Left colon (tissue), 2 donors: Measurements from ENCODE around the gene ADGRF1. TPM values are rescaled to one million over a fixed set of nuclear protein-coding genes. Genes with fewer than 3 reads are reported as not detected.
"Not testable (repeated sequence)": the region's sequence is repeated elsewhere in the genome, so short reads cannot be mapped to it uniquely, and the experiment has no call there.

ENCODE experiments used
- ATAC-seq: fragments of 200-7000 bp; cut with Tn5 transposase; one replicate; pipeline ENCODE4 v1.9.1; 2020; ENCODE audit warnings: mild to moderate bottlenecking, moderate library complexity
- DNase-seq, 2 donors: peaks; one replicate each; pipeline ENCODE4 v3.0.0-alpha.2; 2020
- intact Hi-C, 2 donors: fragments of 100-400 bp; cut with DNase I in 1 of 2; cut with micrococcal nuclease in 1 of 2; formaldehyde crosslinking; loops; one replicate each; pipeline versions ENCODE4 v1.11.2 to v1.14.0; 2022; cut with DNase I, micrococcal nuclease
- total RNA-seq, 2 donors: library from RNA; stranded (reverse); fragmentation: NEBNext Ultra II Directional; extraction: Animal tissue kit (Norgen Biotek cat#: 25700); gene quantifications; one replicate each; pipeline ENCODE4 v1.2.1, GENCODE V29; 2021
- donor health status: DM: no; HTN: no; CAD: no.
- donor health status: DM: yes; HTN: yes; CAD: no.

ADGRF1 gene
- total RNA-seq, 2 donors from 2014 or later: 0.52 to 2.1 TPM

DNA sequence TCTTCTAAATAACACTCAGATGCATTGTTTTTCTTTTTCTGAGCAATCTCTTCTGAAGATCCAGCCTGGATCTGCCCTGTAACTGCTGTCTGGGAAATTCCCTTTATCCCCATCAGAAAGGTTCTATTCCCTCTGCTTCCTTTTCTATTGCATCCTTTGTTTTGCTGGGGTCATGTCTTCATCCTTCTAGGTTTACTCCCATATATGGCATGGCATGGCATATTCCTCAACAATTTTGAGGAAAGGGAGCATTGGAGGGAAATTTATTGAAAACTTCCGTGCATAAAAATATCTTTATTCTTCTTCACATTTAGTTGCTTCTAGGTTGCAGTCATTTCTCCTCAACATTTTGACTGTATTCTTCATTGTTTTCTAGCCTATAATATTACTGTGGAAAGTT lies 47.2 kb downstream of the ADGRF1 start:
- ATAC-seq (no peak), DNase-seq (no peak)
- intact Hi-C loops: loop anchor here in 1 of 2 donors (5.0 kb wide), 1 partner anchor 138 kb away; no protein-coding TSS in a partner anchor

GRCh38 chr6:46993846-46994245 lies 48.3 kb downstream of the ADGRF1 start:
- ATAC-seq (no peak), DNase-seq (no peak)
- intact Hi-C loops: no loop called here

GRCh38 chr6:46992391-46992790 lies 49.7 kb downstream of the ADGRF1 start:
- ATAC-seq, DNase-seq, intact Hi-C loops: not testable (repeated sequence)

DNA sequence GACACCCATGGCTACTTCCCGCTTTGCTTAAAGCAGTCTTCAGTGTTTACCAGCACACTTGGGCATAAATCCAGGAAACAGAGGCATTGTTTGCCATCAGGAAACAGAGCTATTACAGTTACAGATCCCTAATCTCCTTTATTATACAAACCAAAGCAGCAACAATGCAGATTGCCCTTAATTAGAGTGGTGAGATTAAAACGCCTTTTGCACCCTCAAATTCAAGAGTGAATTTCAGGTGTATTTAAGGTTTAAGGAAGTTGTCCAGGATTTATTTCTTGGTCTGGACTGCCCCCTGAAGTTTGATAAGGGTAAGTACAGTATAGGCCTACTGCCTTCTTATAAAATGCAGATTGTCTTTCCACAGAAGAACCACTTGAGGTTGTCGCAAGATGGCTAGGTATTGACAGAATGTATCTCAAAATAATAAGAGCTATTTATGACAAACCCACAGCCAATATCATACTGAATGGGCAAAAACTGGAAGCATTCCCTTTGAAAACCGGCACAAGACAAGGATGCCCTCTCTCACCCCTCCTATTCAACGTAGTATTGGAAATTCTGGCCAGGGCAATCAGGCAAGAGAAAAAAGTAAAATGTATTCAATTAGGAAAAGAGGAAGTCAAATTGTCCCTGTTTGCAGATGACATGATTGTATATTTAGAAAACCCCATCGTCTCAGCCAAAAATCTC lies 51.2 kb downstream of the ADGRF1 start:
- DNase-seq, intact Hi-C loops: not testable (repeated sequence)
- peak; percentile 88 for ATAC-seq

GRCh38 chr6:46990031-46990644 lies 52.0 kb downstream of the ADGRF1 start:
- DNase-seq: no peak

GRCh38 chr6:46989398-46989797 lies 52.7 kb downstream of the ADGRF1 start:
- intact Hi-C loops: no loop called here
- ATAC-seq: peak; percentile 63
- DNase-seq: no peak

More at GRCh38 chr6:46990031-46990644, 52.0 kb downstream of the ADGRF1 start:
- intact Hi-C loops: no loop called here
- peak; percentile 62 for ATAC-seq

GRCh38 chr6:46985943-46986342 lies 56.2 kb downstream of the ADGRF1 start:
- ATAC-seq: no peak
- DNase-seq: no peak
- intact Hi-C loops: no loop called here

DNA sequence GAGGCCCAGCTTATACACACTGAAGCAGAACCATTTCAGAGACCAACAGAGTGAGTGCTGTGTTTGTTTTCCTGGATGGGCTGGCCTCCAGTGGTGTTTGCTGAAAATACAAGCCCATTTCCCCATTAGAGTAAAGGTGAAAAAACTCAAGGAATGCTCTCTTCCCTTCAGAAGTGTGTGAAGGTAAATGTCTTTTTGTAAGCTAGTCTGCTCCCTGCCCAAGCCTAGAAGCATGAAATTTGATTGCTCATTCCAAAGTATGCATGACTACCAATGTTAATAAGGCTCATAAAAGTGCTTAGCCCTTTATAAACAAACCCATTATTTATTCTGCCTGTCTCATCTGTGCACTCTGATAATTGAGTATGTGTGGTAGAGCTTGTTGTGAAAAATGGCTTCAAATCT lies 59.1 kb downstream of the ADGRF1 start:
- intact Hi-C loops: no loop called here
- DNase-seq (no peak), ATAC-seq (peak; percentile 39)

DNA sequence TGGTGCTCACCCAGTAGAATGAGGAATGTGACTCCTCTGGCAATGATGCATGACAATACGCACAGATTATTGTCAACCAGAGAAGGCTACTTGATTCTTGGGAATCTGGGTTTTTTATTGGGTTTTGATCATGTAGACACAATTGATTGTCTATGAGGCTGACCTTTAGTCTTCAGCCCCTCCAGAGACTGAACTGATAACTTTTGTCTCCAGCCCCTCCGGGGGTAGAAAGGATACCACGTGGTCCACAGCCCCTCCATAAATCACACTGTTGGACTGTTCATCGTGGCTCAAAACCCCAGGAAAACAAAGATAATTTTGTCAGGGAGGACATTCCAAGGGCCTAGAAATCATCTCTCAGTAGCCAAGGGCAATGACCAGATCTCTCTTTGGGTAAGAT lies 62.9 kb downstream of the ADGRF1 start:
- ATAC-seq (no peak), DNase-seq (no peak)
- intact Hi-C loops: no loop called here

DNA sequence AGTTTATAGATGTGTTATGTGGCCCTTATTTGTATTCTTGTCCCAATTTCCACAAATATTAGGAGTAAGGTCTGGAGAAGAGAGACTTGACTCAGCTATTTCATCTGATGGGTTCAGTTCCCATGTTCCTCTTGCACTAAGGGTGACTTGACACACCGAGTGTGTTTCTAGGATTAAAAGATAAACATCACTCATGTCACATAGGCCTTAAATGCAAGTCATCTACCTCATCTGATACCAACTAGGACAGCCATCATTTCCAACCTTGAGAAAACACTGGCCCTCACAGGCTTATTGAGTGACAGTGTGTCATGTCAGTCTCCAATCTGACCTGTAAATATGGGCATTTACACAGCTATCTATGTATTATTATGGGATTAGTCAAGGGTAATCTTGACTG lies 67.3 kb downstream of the ADGRF1 start:
- DNase-seq (no peak), ATAC-seq (no peak)
- intact Hi-C loops: no loop called here

GRCh38 chr6:46973029-46973428 lies 69.1 kb downstream of the ADGRF1 start:
- no peak for DNase-seq
- no peak for ATAC-seq
- intact Hi-C loops: no loop called here

GRCh38 chr6:46972531-46972930 lies 69.6 kb downstream of the ADGRF1 start:
- intact Hi-C loops: no loop called here

DNA sequence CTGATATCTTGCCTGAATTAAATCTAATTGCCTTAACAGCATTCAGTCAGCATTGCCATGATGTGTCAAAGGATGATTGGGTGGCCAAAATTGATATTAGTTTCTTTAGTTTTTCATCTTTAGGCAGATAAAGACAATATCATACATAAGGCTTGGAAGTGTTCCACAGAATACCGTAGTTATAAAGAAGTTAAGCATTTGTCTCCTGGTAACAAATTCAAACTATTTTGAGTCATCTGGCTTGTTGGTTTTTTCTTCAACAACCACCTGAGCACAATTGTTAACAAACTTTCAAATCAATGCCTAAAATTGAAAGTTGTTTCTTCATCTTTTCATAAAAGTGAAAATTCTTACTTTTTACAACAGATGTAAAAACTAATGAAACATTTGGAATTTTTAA lies 72.9 kb downstream of the ADGRF1 start:
- DNase-seq: no peak
- ATAC-seq: no peak
- intact Hi-C loops: no loop called here

More at GRCh38 chr6:46972531-46972930, 69.6 kb downstream of the ADGRF1 start:
- ATAC-seq (no peak), DNase-seq (no peak)

DNA sequence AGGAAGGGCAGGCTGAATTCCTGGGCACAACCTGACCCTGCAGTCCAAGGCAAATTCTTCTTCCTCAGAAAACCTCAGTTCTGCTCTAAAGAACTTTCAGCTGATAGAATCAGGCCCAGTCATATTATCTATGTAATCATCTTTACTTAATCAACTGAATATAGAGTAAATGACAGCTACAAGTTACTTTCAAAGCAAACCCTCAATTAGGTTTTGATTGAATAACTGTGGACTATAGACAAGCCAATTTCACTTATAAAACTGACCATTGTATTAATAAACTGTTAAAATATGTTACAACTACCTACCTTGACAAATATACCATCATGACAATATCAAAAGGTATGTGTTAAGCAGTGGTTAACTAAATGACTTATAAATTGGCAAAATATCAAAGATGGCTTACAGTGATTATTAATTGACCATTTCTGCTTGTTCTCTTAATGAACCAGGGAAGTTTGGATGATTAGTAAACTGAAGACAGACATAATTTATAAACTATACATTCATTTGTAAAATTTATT lies 74.2 kb downstream of the ADGRF1 start:
- DNase-seq (no peak), ATAC-seq (no peak)
- intact Hi-C loops: no loop called here

DNA sequence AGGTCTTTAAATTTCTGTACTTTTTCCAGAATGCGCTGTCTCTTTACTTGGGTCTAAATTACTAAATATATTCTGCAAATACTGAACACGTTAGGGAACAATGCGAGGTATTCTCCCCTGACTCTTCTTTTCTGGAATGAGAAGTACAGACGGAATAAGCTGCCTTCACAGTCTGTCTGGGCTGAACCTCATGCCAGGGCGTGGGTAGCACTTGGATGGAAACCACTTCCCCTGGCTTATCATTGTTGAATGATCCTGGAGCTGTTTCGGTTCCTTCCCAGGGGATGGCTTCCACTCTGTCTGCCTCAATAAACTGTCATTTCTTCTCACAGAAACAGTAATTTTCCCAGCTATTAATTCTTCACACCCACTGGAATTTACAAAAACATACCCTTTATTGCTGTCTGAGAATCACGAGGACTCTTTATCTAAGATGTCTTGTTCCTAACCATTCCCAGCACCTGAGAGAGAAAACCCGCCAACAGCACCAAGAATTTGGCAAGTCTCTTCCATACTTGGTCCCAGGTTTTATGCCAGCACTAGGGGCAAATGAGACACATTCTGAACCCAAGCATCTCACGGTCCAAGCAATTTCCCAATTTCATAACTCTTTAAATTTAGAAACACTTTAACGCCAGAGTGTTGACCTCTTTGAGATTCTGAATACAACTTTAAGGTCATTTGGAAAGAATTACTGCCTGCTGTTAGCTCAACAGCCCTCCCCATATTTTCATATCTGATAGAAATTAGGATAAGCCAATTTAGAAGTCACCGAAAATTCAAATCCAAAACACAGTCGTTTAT lies 77.2 kb downstream of the ADGRF1 start:
- DNase-seq: no peak
- no peak for ATAC-seq
- intact Hi-C loops: no loop called here

- intact Hi-C loops: no loop called here
- DNase-seq (no peak), ATAC-seq (no peak)
Measured at GRCh38 chr6:46963626-46964025, 78.5 kb downstream of the ADGRF1 start.

DNA sequence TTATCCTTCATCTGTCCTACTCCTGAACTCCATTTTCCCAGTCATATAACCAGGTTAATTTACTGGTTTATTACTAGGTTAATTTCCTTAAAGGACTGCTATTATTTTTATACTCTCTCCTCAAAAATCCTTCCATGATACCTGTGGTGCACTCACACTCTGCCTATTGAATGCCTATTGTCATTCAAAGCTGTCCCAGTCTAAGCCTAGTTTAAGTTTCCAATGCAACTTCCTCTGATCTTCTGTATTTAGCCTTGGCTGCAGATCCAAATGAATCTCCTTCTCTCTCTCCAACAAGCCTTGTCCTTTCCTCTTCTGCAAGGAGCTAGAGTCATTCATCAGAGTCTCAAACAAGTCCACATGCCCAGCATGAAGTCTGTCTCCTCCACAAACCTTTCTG lies 79.1 kb downstream of the ADGRF1 start:
- no peak for DNase-seq
- no peak for ATAC-seq
- intact Hi-C loops: no loop called here

GRCh38 chr6:46961711-46962110 lies 80.4 kb downstream of the ADGRF1 start:
- no peak for DNase-seq
- intact Hi-C loops: no loop called here
- ATAC-seq: no peak

DNA sequence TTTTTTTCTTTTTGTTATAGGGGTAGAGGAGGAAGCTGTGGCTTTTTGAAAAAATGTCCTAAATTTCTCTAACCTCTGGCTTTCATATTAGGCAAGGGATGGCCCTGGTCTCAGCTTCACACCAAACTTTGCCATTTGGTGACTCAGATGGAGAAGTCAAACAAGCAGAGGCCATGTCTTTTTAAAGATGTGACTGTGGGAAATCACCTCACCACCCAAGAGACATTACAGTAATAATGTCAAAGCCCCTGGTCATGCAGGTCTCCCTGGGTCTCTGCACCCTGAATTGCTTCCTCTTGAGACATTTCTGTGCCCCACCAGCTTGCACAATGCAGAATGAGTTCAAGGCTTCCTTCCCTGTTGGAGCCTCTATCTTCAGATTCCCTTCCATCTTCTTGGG lies 80.9 kb downstream of the ADGRF1 start:
- ATAC-seq (no peak), DNase-seq (no peak)
- intact Hi-C loops: no loop called here

GRCh38 chr6:46959419-46959818 lies 82.7 kb downstream of the ADGRF1 start:
- intact Hi-C loops: no loop called here
- ATAC-seq (no peak), DNase-seq (no peak)
